H9 (cell line): ENCODE measurements around the gene TIMM10B. TPM values are rescaled to one million over a fixed set of nuclear protein-coding genes. Genes with fewer than 3 reads are reported as not detected.

Experiments
- DNase-seq: peaks from one replicate; pipeline ENCODE4 v3.0.0-alpha.2; 2017
- H2AFZ ChIP-seq: one replicate; pipeline ENCODE4 v1.6.1; 2013; ENCODE audit warnings: mild to moderate bottlenecking, low read length, control low read depth, moderate library complexity
- H2AK5ac ChIP-seq: 2 replicates; pipeline ENCODE4 v1.6.1; 2013; ENCODE audit warnings: low read length, control low read depth, mixed read lengths; ENCODE audit not compliant: insufficient read length
- H2BK120ac ChIP-seq: one replicate; pipeline ENCODE4 v1.6.1; 2013; ENCODE audit warnings: low read depth, mild to moderate bottlenecking, low read length, control low read depth, inconsistent platforms; ENCODE audit not compliant: poor library complexity, severe bottlenecking
- H2BK12ac ChIP-seq: 2 replicates; pipeline ENCODE4 v1.6.1; 2013; ENCODE audit warnings: low read length, control low read depth, mixed read lengths, low read depth; ENCODE audit not compliant: insufficient read length
- H2BK15ac ChIP-seq: 2 replicates; pipeline ENCODE4 v1.6.1; 2013; ENCODE audit warnings: low read depth, low read length, control low read depth
- H2BK20ac ChIP-seq: one replicate; pipeline ENCODE4 v1.6.1; 2013; ENCODE audit warnings: low read depth, mild to moderate bottlenecking, low read length, control low read depth, inconsistent platforms; ENCODE audit not compliant: poor library complexity, severe bottlenecking
- H2BK5ac ChIP-seq: 2 replicates; pipeline ENCODE4 v1.6.1; 2013; ENCODE audit warnings: low read length, control low read depth, mixed read lengths; ENCODE audit not compliant: insufficient read length
- H3K14ac ChIP-seq: 2 replicates; pipeline ENCODE4 v1.6.1; 2013; ENCODE audit warnings: low read length, control low read depth; ENCODE audit not compliant: insufficient read depth
- H3K18ac ChIP-seq: 2 replicates; pipeline ENCODE4 v1.6.1; 2013; ENCODE audit warnings: low read depth, mild to moderate bottlenecking, mixed read lengths, low read length, control low read depth; ENCODE audit not compliant: insufficient read length
- H3K23ac ChIP-seq: 2 replicates; pipeline ENCODE4 v1.6.1; 2013; ENCODE audit warnings: low read length, control low read depth, mixed read lengths, low read depth; ENCODE audit not compliant: insufficient read length
- H3K23me2 ChIP-seq: 2 replicates; pipeline ENCODE4 v1.6.1; 2013; ENCODE audit warnings: low read depth, mild to moderate bottlenecking, mixed read lengths, low read length, control low read depth; ENCODE audit not compliant: insufficient read length, poor library complexity, severe bottlenecking
- H3K27ac ChIP-seq: 2 replicates; pipeline ENCODE4 v1.5.1; 2013; ENCODE audit warnings: low read length, control low read depth, mixed read lengths, low read depth; ENCODE audit not compliant: insufficient read length
- H3K27me3 ChIP-seq: 2 replicates; pipeline ENCODE4 v1.6.1; 2013; ENCODE audit warnings: low read length, control low read depth, inconsistent platforms; ENCODE audit not compliant: insufficient read depth
- H3K4ac ChIP-seq: 2 replicates; pipeline ENCODE4 v1.6.1; 2013; ENCODE audit warnings: low read depth, mild to moderate bottlenecking, control low read depth, inconsistent platforms, low read length, moderate library complexity
- H3K4me1 ChIP-seq: 2 replicates; pipeline ENCODE4 v1.6.1; 2013; ENCODE audit warnings: low read length, control low read depth, inconsistent platforms; ENCODE audit not compliant: insufficient read depth
- H3K4me2 ChIP-seq: 2 replicates; pipeline ENCODE4 v1.6.1; 2013; ENCODE audit warnings: low read length, control low read depth, mixed read lengths; ENCODE audit not compliant: insufficient read length, insufficient read depth
- H3K56ac ChIP-seq: 2 replicates; pipeline ENCODE4 v1.6.1; 2013; ENCODE audit warnings: low read depth, mild to moderate bottlenecking, mixed read lengths, low read length, control low read depth; ENCODE audit not compliant: insufficient read length
- H3K79me1 ChIP-seq: 2 replicates; pipeline ENCODE4 v1.6.1; 2013; ENCODE audit warnings: low read depth, mild to moderate bottlenecking, moderate library complexity, low read length, control low read depth, inconsistent platforms; ENCODE audit not compliant: insufficient read depth, poor library complexity, severe bottlenecking
- H3K79me2 ChIP-seq: 2 replicates; pipeline ENCODE4 v1.6.1; 2013; ENCODE audit warnings: low read length, control low read depth, inconsistent platforms; ENCODE audit not compliant: insufficient read depth
- H3K9ac ChIP-seq: 2 replicates; pipeline ENCODE4 v1.6.1; 2013; ENCODE audit warnings: low read length, control low read depth, mixed read lengths; ENCODE audit not compliant: insufficient read length; ENCODE audit errors: extremely low read depth
- H3K9me3 ChIP-seq: one replicate; pipeline ENCODE4 v1.6.1; 2013; ENCODE audit warnings: low read depth, low read length, inconsistent platforms; ENCODE audit not compliant: control insufficient read depth
- H3T11ph ChIP-seq: one replicate; pipeline ENCODE4 v1.6.1; 2013; ENCODE audit warnings: mild to moderate bottlenecking, low read length, control low read depth, inconsistent platforms
- H4K20me1 ChIP-seq: one replicate; pipeline ENCODE4 v1.6.1; 2013; ENCODE audit not compliant: control insufficient read depth, insufficient read length, insufficient read depth
- H4K5ac ChIP-seq: 2 replicates; pipeline ENCODE4 v1.6.1; 2013; ENCODE audit warnings: low read depth, mild to moderate bottlenecking, mixed read lengths, low read length, control low read depth; ENCODE audit not compliant: insufficient read length
- H4K8ac ChIP-seq: replicated peaks from 2 replicates; pipeline ENCODE4 v1.6.1; 2013; ENCODE audit warnings: low read length, control low read depth, mixed read lengths, low read depth; ENCODE audit not compliant: insufficient read length
- H4K91ac ChIP-seq: 2 replicates; pipeline ENCODE4 v1.6.1; 2013; ENCODE audit warnings: low read depth, mild to moderate bottlenecking, moderate library complexity, mixed read lengths, low read length, control low read depth; ENCODE audit not compliant: insufficient read length
- H3K27ac Mint-ChIP-seq, 3 experiments: 2 replicates in 2 of 3; 3 replicates in 1 of 3; pipeline ENCODE4 v1.8.0; 2020 to 2021; ENCODE audit warnings: mixed read lengths in 3 of 3, mild to moderate bottlenecking in 1 of 3, moderate library complexity in 1 of 3
- H3K27me3 Mint-ChIP-seq: 2 replicates; pipeline ENCODE4 v1.8.0; 2021; ENCODE audit warnings: low read depth, mild to moderate bottlenecking, moderate library complexity, mixed read lengths
- H3K36me3 Mint-ChIP-seq, 3 experiments: 2 replicates in 2 of 3; 3 replicates in 1 of 3; pipeline ENCODE4 v1.8.0; 2020 to 2021; ENCODE audit warnings: low read depth in 3 of 3, mixed read lengths in 3 of 3; ENCODE audit not compliant: insufficient read depth in 1 of 3
- H3K4me1 Mint-ChIP-seq, 2 experiments: 2 replicates each; pipeline ENCODE4 v1.8.0; 2020; ENCODE audit warnings: mixed read lengths in 2 of 2
- H3K4me3 Mint-ChIP-seq, 2 experiments: 2 replicates in 1 of 2; 3 replicates in 1 of 2; pipeline ENCODE4 v1.8.0; 2020 to 2021; ENCODE audit warnings: mild to moderate bottlenecking in 2 of 2, mixed read lengths in 2 of 2, moderate library complexity in 1 of 2
- H3K9me3 Mint-ChIP-seq, 2 experiments: 2 replicates in 1 of 2; 3 replicates in 1 of 2; pipeline ENCODE4 v1.8.0; 2020; ENCODE audit warnings: mild to moderate bottlenecking in 2 of 2, mixed read lengths in 2 of 2, moderate library complexity in 1 of 2
- WGBS: extraction: QIAGEN DNeasy Blood & Tissue Kit; methylation state at CpG from one replicate; pipeline ENCODE4 v1.1.7; 2013; ENCODE audit warnings: missing lambda C conversion rate, low lambda C conversion rate, mixed read lengths; ENCODE audit not compliant: insufficient read length; ENCODE audit errors: extremely low coverage; 5-methylcytosine and 5-hydroxymethylcytosine counted together
- total RNA-seq: library from RNA; stranded (reverse); gene quantifications from 2 replicates; pipeline ENCODE4 v1.2.1, GENCODE V29; 2021
- TF ChIP-seq, protein P1 (sequence below): fragments of 200-600 bp; sonication (generic); conservative IDR thresholded peaks from 3 replicates; pipeline ENCODE4 v1.8.0; 2021; ENCODE audit warnings: antibody characterized with exemption, mild to moderate bottlenecking

TIMM10B gene
- total RNA-seq, 1 experiment from 2014 or later: 49.9 TPM

DNA sequence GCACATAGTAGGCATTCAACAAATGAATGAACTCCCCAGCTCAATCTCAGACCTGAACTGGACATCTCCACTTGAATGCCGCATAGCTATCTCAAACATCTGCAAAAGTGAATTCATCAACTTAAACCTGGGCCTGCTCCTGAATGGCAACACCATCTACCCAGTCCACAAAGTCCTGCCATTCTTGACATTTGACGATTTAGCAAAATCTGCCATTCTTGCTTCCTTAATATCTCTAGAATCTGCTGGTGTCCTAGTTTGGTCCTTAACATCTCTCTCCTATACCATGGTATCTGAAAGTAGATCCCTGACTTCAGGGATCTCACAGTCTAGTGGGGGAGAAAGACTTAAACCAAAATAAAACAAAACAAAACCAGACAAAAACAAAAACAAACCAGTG is 28.1 kb upstream of the TIMM10B start:
- Mint-ChIP-seq H3K27ac (no peak overlapping the region), H3K4me3 (no peak overlapping the region), H3K27me3 (no peaks in the 10 kb centered on the region), H3K9me3 (no peaks in the 10 kb centered on the region), H3K4me1 (no peaks in the 10 kb centered on the region), H3K36me3 (peaks cover 0 to 17% (median 6%) of the 10 kb centered on the region in 3 experiments; a peak in 3 of 7 replicates)
- no peaks in the 10 kb centered on the region for H4K20me1 ChIP-seq
- H3K23me2 ChIP-seq: no peaks in the 10 kb centered on the region
- no peak overlapping the region for H3T11ph ChIP-seq
- no peak overlapping the region for H4K5ac ChIP-seq
- H2BK12ac ChIP-seq: no peak overlapping the region
- H2BK120ac ChIP-seq: no peak overlapping the region
- H3K4ac ChIP-seq: no peak overlapping the region
- no peaks in the 10 kb centered on the region for H3K79me1 ChIP-seq
- no peak for DNase-seq
- WGBS: no CpG with 5 or more reads among the region's 2 CpGs
- H3K9me3 ChIP-seq: no peaks in the 10 kb centered on the region
- no peak overlapping the region for H2BK15ac ChIP-seq
- no peak overlapping the region for H2AFZ ChIP-seq
- no peak overlapping the region for H2AK5ac ChIP-seq
- H4K8ac ChIP-seq: no peak overlapping the region
- H3K27ac ChIP-seq: no peak overlapping the region
- H4K91ac ChIP-seq: no peak overlapping the region
- no peaks in the 10 kb centered on the region for H3K27me3 ChIP-seq
- no peak overlapping the region for H3K56ac ChIP-seq
- no peaks in the 10 kb centered on the region for H3K79me2 ChIP-seq
- no peak overlapping the region for H3K23ac ChIP-seq
- H3K18ac ChIP-seq: no peak overlapping the region
- no peak overlapping the region for H2BK5ac ChIP-seq
- no peaks in the 10 kb centered on the region for H3K4me1 ChIP-seq
- no peak overlapping the region for H3K14ac ChIP-seq
- TF ChIP-seq, protein P1, sequence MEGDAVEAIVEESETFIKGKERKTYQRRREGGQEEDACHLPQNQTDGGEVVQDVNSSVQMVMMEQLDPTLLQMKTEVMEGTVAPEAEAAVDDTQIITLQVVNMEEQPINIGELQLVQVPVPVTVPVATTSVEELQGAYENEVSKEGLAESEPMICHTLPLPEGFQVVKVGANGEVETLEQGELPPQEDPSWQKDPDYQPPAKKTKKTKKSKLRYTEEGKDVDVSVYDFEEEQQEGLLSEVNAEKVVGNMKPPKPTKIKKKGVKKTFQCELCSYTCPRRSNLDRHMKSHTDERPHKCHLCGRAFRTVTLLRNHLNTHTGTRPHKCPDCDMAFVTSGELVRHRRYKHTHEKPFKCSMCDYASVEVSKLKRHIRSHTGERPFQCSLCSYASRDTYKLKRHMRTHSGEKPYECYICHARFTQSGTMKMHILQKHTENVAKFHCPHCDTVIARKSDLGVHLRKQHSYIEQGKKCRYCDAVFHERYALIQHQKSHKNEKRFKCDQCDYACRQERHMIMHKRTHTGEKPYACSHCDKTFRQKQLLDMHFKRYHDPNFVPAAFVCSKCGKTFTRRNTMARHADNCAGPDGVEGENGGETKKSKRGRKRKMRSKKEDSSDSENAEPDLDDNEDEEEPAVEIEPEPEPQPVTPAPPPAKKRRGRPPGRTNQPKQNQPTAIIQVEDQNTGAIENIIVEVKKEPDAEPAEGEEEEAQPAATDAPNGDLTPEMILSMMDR: no peak
- H3K9ac ChIP-seq: no peak overlapping the region
- H3K4me2 ChIP-seq: no peak overlapping the region
- no peak overlapping the region for H2BK20ac ChIP-seq
